Measurements from ENCODE around the gene ANKRD55.

DNA sequence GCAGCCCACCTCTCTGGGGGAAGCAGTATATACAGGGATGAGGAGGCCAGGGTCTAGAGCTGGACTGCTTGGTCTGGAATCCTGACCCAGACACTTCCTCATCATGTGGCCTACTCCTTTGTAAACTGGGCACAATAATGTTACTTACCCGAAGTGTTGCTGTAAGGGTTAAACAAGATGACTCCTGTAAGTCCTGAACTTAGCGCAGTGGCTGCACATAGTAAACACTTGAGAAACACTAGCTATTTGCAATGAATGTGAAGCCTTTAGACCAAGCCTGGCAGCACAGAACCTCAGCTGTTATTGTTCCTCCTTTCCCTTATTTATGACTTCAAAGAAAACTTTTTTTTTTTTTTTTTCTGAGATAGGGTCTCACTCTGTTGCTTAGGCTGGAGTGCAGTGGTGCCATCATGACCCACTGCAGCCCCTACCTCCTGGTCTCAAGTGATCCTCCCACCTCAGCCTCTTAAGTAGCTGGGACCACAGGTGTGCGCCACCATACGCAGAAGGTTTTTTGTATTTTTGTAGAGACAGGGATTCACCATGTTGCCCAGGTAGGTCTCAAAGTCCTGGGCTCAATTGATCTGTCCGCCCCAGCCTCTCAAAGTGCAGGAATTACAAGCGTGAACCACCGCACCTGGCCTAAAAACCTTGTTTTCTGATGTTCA, 142.2 kb downstream of the ANKRD55 start:
- TF ChIP-seq EZH2 (IDR thresholded peaks at IDR 0.05) = no peak
- TF ChIP-seq POLR2AphosphoS5 (IDR thresholded peaks at IDR 0.05; ENCODE audit: borderline replicate concordance, low read depth, low read length) = no peak

Measured in SK-N-MC (cell line).